Body of pancreas (tissue), 4 donors: ENCODE results near the gene EGFL7.

Experiments used
- POLR2A ChIP-seq, 3 donors: fragments of 450-650 bp; IDR thresholded peaks; one replicate each; pipeline ENCODE4 v1.6.1; 2016; ENCODE audit warnings: antibody characterized with exemption in 3 of 3, mild to moderate bottlenecking in 2 of 3
- TF ChIP-seq, protein P1 (sequence below), 7 experiments: fragments of 450-650 bp in 4 of 7; fragments of 200-600 bp in 3 of 7; sonication (generic) in 3 of 7; IDR thresholded peaks; one replicate each; pipeline ENCODE4 v1.5.1; 2016 to 2019; ENCODE audit warnings: antibody characterized with exemption in 7 of 7

DNA sequence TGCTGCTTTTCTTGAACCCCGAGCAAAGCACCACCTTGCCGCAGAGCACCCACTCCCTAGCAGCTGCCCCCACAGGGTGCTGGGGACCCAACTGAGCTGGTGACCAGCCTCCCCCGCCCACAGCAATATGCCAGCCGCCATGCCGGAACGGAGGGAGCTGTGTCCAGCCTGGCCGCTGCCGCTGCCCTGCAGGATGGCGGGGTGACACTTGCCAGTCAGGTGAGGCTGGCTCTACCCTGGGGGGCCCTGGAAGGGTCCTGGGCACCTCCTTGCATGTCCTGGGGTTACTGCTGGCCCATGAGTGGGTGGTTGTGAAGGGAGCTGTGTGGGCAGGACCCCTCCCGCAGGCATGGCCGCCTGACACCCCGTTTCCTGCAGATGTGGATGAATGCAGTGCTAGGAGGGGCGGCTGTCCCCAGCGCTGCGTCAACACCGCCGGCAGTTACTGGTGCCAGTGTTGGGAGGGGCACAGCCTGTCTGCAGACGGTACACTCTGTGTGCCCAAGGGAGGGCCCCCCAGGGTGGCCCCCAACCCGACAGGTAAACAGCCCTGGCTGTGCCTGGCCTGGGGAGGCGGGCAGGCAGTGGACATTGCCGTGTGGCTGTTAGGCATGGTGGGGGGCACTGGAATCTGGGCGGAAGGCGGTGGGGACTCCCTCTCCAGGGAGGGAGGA lies 7.2 kb downstream of the EGFL7 start:
- TF ChIP-seq, protein P1, sequence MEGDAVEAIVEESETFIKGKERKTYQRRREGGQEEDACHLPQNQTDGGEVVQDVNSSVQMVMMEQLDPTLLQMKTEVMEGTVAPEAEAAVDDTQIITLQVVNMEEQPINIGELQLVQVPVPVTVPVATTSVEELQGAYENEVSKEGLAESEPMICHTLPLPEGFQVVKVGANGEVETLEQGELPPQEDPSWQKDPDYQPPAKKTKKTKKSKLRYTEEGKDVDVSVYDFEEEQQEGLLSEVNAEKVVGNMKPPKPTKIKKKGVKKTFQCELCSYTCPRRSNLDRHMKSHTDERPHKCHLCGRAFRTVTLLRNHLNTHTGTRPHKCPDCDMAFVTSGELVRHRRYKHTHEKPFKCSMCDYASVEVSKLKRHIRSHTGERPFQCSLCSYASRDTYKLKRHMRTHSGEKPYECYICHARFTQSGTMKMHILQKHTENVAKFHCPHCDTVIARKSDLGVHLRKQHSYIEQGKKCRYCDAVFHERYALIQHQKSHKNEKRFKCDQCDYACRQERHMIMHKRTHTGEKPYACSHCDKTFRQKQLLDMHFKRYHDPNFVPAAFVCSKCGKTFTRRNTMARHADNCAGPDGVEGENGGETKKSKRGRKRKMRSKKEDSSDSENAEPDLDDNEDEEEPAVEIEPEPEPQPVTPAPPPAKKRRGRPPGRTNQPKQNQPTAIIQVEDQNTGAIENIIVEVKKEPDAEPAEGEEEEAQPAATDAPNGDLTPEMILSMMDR (IDR thresholded peaks at IDR 0.05) = no peak
- no peak for TF ChIP-seq POLR2A (IDR thresholded peaks at IDR 0.05)
